CD4-positive, alpha-beta T cell (primary cell): ENCODE data around the gene TMEM121B. TPM values are rescaled to one million over a fixed set of nuclear protein-coding genes. Genes with fewer than 3 reads are reported as not detected.

ENCODE experiments used
- ATAC-seq: fragments of 200-7000 bp; cut with Tn5 transposase; one replicate; pipeline ENCODE4 v1.10.0; 2022; ENCODE audit warnings: mild to moderate bottlenecking; ENCODE audit not compliant: poor library complexity
- CTCF ChIA-PET: fragments of 350-600 bp; sonication (Branson Sonifier 250); formaldehyde crosslinking; loops from one replicate; lab custom pipeline; 2021; ENCODE audit warnings: antibody characterized with exemption, inconsistent platforms; lab: Charles Lee
- POLR2A ChIA-PET: fragments of 350-600 bp; sonication (Branson Sonifier 250); formaldehyde crosslinking; loops from one replicate; lab custom pipeline; 2021; ENCODE audit warnings: antibody characterized with exemption, inconsistent platforms; lab: Charles Lee
- DNase-seq, 14 experiments: peaks; one replicate each; pipeline ENCODE4 v3.0.0-alpha.2; 2013 to 2020; ENCODE audit warnings: mixed read lengths in 2 of 14
- H3K27ac ChIP-seq, 2 donors: one replicate each; pipeline versions ENCODE4 v1.5.1 to v1.7.0; 2013; ENCODE audit warnings: low read length in 2 of 2, low read depth in 1 of 2, mild to moderate bottlenecking in 1 of 2
- H3K27me3 ChIP-seq, 2 experiments: 1 replicate in 1 of 2; 2 replicates in 1 of 2; pipeline versions ENCODE4 v1.6.1 to v1.7.0; 2013; ENCODE audit warnings: low read length in 2 of 2, control low read depth in 1 of 2, mild to moderate bottlenecking in 1 of 2, moderate library complexity in 1 of 2; ENCODE audit not compliant: insufficient read depth in 2 of 2, control insufficient read depth in 1 of 2
- H3K36me3 ChIP-seq: one replicate; pipeline ENCODE4 v1.6.1; 2013; ENCODE audit warnings: low read length, control low read depth; ENCODE audit not compliant: insufficient read depth
- H3K4me1 ChIP-seq: one replicate; pipeline ENCODE4 v1.6.1; 2013; ENCODE audit warnings: low read length, control low read depth; ENCODE audit not compliant: insufficient read depth
- H3K4me3 ChIP-seq: one replicate; pipeline ENCODE4 v1.5.1; 2013; ENCODE audit warnings: mild to moderate bottlenecking, low read length, moderate library complexity
- H3K9me3 ChIP-seq, 2 experiments: 1 replicate in 1 of 2; 2 replicates in 1 of 2; pipeline versions ENCODE4 v1.6.1 to v1.7.0; 2013; ENCODE audit warnings: low read length in 2 of 2, mild to moderate bottlenecking in 2 of 2, control low read depth in 1 of 2, moderate library complexity in 1 of 2; ENCODE audit not compliant: control insufficient read depth in 1 of 2, insufficient read depth in 1 of 2
- H3K27ac Mint-ChIP-seq: one replicate; pipeline ENCODE4 v1.8.0; 2020; ENCODE audit warnings: mixed read lengths
- H3K27me3 Mint-ChIP-seq: one replicate; pipeline ENCODE4 v1.8.0; 2021; ENCODE audit warnings: mixed read lengths
- H3K36me3 Mint-ChIP-seq: one replicate; pipeline ENCODE4 v1.8.0; 2021; ENCODE audit warnings: low read depth, mixed read lengths
- H3K4me1 Mint-ChIP-seq: one replicate; pipeline ENCODE4 v1.8.0; 2021; ENCODE audit warnings: low read depth, mixed read lengths
- H3K4me3 Mint-ChIP-seq: one replicate; pipeline ENCODE4 v1.8.0; 2020; ENCODE audit warnings: mild to moderate bottlenecking, mixed read lengths
- H3K9me3 Mint-ChIP-seq: one replicate; pipeline ENCODE4 v1.8.0; 2020; ENCODE audit warnings: mixed read lengths
- CTCF ChIP-seq: fragments of 200-600 bp; IDR thresholded peaks from one replicate; pipeline ENCODE4 v1.8.0; 2022; ENCODE audit warnings: antibody characterized with exemption, mild to moderate bottlenecking
- intact Hi-C, 2 experiments: fragments of 100-400 bp; cut with DNase I in 1 of 2; cut with micrococcal nuclease in 1 of 2; formaldehyde crosslinking; loops; one replicate each; pipeline versions ENCODE4 v1.15.1 to v1.9.0; 2023 to 2025; cut with DNase I, micrococcal nuclease
- total RNA-seq, 174 experiments: library from RNA in 2 of 174; stranded (reverse) in 2 of 174; gene quantifications; one replicate each; pipeline ENCODE4 v1.2.3 and lab custom pipeline; 2021 to 2026

Gene TMEM121B
- total RNA-seq, 2 experiments from 2014 or later = 0.05 to 0.08 TPM

- Mint-ChIP-seq H3K27me3 (no peaks in the 10 kb centered on the region), H3K36me3 (no peaks in the 10 kb centered on the region), H3K4me1 (peaks cover 27% of the 10 kb centered on the region), H3K4me3 (no peak overlapping the region), H3K9me3 (no peaks in the 10 kb centered on the region), H3K27ac (no peak overlapping the region)
- ATAC-seq = no peak
- CTCF ChIA-PET = interaction anchor here (0.9 kb wide), 1 partner anchor 92 kb away, joined by 3 read pairs; no protein-coding TSS in a partner anchor
- Histone ChIP-seq H3K4me3 (no peak overlapping the region), H3K36me3 (no peaks in the 10 kb centered on the region), H3K9me3 (no peaks in the 10 kb centered on the region), H3K27me3 (no peaks in the 10 kb centered on the region), H3K4me1 (peaks cover 19% of the 10 kb centered on the region), H3K27ac (no peak overlapping the region)
- TF ChIP-seq CTCF = no peak
- intact Hi-C loops = loop anchor here (5.0 kb wide), 2 partner anchors 288 to 998 kb away; partner anchors contain the start of genes CECR2 (in 1 of the 2) and PEX26 (in 1 of the 2)
- POLR2A ChIA-PET = no interaction called here
- no peak for DNase-seq
Observed at GRCh38 chr22:17079572-17079971, 41.6 kb downstream of the TMEM121B start.

- ChIA-PET CTCF (interaction anchor here (1.0 to 5.0 kb wide), 3 partner anchors 94 to 424 kb away, joined by 5 to 56 read pairs (median 5); no protein-coding TSS in a partner anchor), POLR2A (interaction anchor here (1.4 kb wide), 1 partner anchor 10 kb away, joined by 3 read pairs; no protein-coding TSS in a partner anchor)
- ATAC-seq = no peak
- Histone ChIP-seq H3K36me3 (no peaks in the 10 kb centered on the region), H3K4me3 (no peak overlapping the region), H3K27ac (no peak overlapping the region), H3K9me3 (no peaks in the 10 kb centered on the region), H3K27me3 (no peaks in the 10 kb centered on the region), H3K4me1 (peaks cover 11% of the 10 kb centered on the region)
- Mint-ChIP-seq H3K4me1 (peaks cover 17% of the 10 kb centered on the region), H3K27ac (no peak overlapping the region), H3K36me3 (no peaks in the 10 kb centered on the region), H3K4me3 (no peak overlapping the region), H3K9me3 (no peaks in the 10 kb centered on the region), H3K27me3 (no peaks in the 10 kb centered on the region)
- no peak for TF ChIP-seq CTCF
- intact Hi-C loops = loop anchor here (5.0 kb wide), 2 partner anchors 290 to 1000 kb away; partner anchors contain the start of genes CECR2 (in 1 of the 2) and PEX26 (in 1 of the 2)
- DNase-seq = no peak
Observed at GRCh38 chr22:17077255-17077654, 43.9 kb downstream of the TMEM121B start.

- no peaks in the 10 kb centered on the region for H3K36me3 ChIP-seq
- DNase-seq (no peak), ATAC-seq (no peak)
- Mint-ChIP-seq H3K36me3 (no peaks in the 10 kb centered on the region), H3K27me3 (no peaks in the 10 kb centered on the region), H3K9me3 (no peaks in the 10 kb centered on the region), H3K4me1 (peaks cover 17% of the 10 kb centered on the region), H3K4me3 (no peak overlapping the region), H3K27ac (no peak overlapping the region)
- H3K4me1 ChIP-seq = peaks cover 11% of the 10 kb centered on the region
- POLR2A ChIA-PET = interaction anchor here (0.7 to 1.9 kb wide), 7 partner anchors 11 to 427 kb away, joined by 3 to 15 read pairs (median 4); no protein-coding TSS in a partner anchor
- no peaks in the 10 kb centered on the region for H3K9me3 ChIP-seq
- no peaks in the 10 kb centered on the region for H3K27me3 ChIP-seq
- no peak overlapping the region for H3K27ac ChIP-seq
- no peak for TF ChIP-seq CTCF
- no peak overlapping the region for H3K4me3 ChIP-seq
- intact Hi-C loops = loop anchor here (1.0 to 5.0 kb wide), 4 partner anchors 97 to 1003 kb away; partner anchors contain the start of genes CECR2 (in 1 of the 2) and PEX26 (in 1 of the 2)
- CTCF ChIA-PET = interaction anchor here (0.7 to 5.0 kb wide), 10 partner anchors 13 to 693 kb away, joined by 3 to 56 read pairs (median 4); partner anchors contain the start of gene ADA2
Observed at GRCh38 chr22:17074648-17075002, 46.5 kb downstream of the TMEM121B start.
